ENCODE results near the gene DYRK1A.

- TF ChIP-seq CTCF (IDR thresholded peaks at IDR 0.05; ENCODE audit: low read depth, low read length) (no peak), MAX (IDR thresholded peaks at IDR 0.05; ENCODE audit: low read depth, low read length) (no peak), POLR2A (IDR thresholded peaks at IDR 0.05; ENCODE audit: extremely low read depth, insufficient read length) (no peak)
Measured at GRCh38 chr21:37537391-37537996, 170.9 kb downstream of the DYRK1A start.

All from NB4 (cell line).